HG02885 (cell line): ENCODE data around the gene PAXIP1.
A peak's percentile ranks its signal among the peaks of the same experiment; 100 is the strongest.

ENCODE experiments used
- ATAC-seq: cut with Tn5 transposase; IDR thresholded peaks from one replicate; pipeline ENCODE4 v1.9.1; 2021; ENCODE audit warnings: mild to moderate bottlenecking; ENCODE audit not compliant: unreplicated experiment, poor library complexity

PAXIP1 gene

GRCh38 chr7:154913638-154914307, 89.2 kb downstream of the PAXIP1 start:
- ATAC-seq = peak; percentile 99

- ATAC-seq = no peak
Observed at GRCh38 chr7:154912871-154913637, 89.9 kb downstream of the PAXIP1 start.

- no peak for ATAC-seq
Observed at GRCh38 chr7:154911862-154912455, 91.0 kb downstream of the PAXIP1 start.

- ATAC-seq = no peak
Observed at GRCh38 chr7:154911411-154911810, 91.5 kb downstream of the PAXIP1 start.

GRCh38 chr7:154910977-154911376, 91.9 kb downstream of the PAXIP1 start:
- ATAC-seq = no peak

DNA sequence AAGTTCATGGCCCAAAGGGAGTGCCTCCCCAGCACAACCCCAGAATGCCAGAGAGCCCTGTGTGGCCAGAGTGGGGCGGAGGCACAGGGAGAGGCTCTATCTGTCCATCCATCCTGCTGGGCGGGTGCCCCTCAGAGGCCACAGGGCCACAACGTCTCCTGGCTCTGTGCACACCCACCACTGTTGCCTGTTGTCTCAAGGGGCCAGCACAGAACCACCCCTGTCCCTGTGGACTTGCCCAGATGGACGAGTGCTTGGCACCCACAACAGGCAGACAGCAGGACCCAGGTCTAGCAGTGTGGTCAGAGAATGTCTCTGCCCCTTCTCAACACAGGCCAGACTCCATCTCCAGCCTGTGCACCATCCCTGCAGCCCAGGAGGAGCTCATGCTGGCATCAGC, 92.8 kb downstream of the PAXIP1 start:
- no peak for ATAC-seq

DNA sequence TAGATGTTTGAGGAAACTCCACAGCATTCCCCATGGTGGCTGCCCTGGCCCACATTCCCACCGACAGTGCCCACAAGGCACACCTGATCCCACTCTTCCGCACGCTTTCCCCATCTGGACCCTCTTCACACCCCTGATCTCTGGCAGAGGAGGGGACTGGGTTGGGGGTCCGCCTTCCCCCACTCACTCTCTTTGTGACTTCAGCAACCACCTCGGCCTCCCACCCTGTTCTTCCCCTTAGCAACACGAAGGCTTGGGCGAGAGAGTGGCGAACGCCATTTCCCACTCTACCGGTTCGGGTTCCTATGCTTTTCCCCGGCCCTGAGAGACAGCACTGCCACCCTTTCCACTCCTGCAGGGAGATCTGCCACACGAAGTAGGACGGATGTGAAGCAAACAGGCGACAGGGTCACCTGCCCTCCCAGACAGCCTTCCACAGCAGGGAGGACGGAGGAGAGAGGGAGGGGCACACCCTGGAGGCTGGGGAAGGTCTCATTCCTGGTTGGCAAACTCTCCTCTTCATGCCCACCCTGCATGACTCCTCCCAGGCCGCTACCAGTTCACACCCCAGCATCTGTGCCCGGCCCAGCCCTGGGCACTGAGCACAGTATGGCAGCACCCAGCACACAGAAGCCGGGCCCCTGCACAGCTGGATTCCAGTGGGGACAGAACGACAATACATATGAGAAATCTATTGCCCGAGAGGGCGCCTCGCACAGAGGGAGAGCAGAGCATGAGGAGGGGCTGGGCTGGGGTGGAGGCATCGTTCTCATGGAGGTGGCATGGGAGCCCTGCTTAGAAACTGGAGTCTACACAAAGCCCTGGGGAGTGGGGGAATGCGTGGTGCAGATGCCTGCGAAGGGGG, 93.5 kb downstream of the PAXIP1 start:
- no peak for ATAC-seq

DNA sequence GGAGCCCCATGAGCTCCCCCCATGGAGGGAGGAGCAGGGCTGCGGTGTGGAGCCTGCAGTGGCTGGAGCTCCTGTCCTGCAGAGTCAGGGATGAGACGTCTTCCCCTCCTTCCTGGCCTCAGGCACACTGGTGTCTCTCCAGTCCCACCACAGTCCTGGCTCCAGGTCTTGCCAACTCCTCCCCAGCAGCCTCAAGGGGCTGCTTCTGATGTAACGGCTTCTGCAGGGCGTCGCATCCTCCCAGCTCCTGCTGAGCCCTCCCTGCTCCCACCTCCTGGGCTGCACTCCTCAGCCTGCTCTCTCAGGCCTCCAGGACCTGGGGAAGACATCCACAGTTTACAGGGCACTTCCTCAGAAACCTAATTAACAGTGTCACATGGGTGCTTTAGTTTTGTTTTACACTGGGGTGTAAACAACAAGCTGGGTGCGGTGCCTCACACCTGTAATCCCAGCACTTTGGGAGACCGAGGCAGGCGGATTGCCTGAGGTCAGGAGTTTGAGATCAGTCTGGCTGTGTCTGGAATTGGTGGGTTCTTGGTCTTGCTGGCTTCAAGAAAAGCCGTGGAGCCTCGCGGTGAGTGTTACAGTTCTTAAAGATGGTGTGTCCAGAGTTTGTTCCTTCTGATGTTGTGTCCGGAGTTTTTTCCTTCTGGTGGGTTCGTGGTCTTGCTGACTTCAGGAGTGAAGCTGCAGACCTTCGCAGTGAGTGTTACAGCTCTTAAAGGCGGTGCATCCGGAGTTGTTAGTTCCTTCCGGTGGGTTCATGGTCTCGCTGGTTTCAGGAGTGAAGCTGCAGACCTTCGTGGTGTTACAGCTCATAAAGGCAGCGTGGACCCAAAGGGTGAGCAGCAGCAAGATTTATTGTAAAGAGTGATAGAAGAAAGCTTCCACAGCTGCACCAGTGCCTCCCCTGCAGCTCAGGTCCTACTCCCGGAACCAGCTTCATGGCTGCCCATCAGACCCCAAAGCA, 95.0 kb downstream of the PAXIP1 start:
- no peak for ATAC-seq

DNA sequence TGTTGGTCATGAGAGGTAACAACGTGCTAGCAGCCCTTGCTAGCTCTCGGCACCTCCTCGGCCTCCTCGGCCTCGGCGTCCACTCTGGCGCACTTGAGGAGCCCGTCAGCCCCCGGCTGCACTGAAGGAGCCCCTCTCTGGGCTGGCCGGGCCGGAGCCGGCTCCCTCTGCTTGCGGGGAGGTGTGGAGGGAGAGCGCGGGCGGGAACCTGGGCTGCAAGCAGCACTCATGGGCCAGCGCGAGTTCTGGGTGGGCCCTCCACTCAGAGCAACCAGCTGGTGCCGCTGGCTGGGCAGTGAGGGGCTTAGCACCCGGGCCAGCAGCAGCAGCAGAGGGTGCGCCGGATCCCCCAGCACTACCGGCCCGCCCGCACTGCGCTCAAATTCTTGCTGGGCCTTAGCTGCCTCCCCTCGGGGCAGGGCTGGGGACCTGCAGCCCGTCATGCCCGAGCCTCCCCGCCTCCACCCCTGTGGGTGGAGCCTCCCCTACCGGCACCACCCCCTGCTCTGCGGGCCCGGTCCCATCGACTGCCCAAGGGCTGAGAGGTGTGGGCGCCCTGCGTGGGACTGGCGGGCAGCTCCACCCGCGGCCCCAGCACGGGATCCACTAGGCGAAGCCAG, 96.1 kb downstream of the PAXIP1 start:
- ATAC-seq = no peak

DNA sequence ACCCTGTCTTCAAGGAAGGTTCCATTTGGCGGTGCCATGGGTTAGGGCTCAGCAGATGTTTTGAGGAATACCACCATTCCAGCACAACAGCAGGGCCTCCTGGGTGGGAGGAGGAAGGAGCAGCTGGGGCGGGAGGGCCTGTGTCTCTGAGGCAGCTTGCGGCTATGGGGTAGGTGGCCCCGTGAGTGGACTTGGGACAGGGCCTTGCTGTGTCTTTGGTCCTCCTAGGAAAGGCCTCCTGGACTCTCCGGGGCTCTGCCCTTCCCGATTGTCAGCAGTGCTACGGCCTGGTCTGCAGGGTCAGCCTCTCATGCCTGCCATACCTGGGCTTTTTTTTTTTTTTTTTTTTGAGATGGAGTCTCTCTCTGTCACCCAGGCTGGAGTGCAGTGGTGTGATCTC, 96.7 kb downstream of the PAXIP1 start:
- ATAC-seq = no peak

GRCh38 chr7:154905615-154906014, 97.3 kb downstream of the PAXIP1 start:
- ATAC-seq = no peak

DNA sequence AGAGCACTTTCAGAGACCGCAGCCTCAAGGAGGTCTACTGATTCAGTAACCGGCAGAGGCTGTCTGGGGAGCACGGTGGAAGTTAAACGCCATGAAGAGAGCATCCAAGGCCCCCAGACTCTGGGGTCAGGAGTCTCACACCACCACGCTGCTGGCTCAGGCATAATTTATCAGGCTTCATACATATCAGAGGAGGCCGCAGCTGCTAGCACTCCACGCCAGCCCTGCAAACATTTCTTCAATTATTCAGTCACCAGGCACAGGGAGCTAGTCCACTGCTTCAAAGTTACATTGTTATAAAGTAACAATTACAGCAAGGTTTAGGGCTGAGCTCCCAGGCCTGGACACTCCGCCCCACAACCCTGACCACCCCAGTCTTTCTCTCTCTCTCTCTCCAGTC, 97.8 kb downstream of the PAXIP1 start:
- no peak for ATAC-seq

DNA sequence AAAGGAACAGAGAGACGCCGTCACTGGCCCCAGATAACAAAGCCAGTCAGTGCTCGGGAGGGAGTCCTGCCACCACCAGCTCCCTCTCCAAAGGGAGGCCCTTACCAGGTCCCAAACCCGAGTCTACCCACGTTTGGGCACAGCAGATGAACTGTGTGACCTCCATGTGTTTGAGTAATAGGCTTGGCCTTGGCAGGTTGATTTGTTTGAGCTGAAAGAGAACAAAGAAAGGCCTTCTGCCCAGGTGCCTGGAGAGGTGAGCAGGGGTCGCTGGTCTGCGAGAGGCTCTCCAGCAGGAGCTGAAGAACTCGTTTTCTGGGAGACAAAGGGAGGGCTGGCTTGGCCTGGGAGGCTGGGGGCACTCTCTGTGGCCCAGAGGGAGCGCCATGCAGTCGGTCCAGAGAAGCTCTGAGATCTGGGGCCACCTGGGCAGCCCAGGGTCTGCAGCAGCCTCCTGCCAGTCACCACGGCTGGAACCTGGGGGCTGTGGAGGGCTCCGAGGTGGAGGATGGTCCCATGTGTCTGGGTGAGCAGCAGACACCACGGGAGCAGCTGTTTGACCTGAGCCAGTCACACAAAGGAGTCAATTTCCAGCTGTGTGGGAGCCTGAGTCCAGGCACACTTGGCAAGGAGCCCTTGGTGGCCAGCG, 99.7 kb downstream of the PAXIP1 start:
- no peak for ATAC-seq

- ATAC-seq = no peak
Observed at GRCh38 chr7:154902600-154903082, 100.3 kb downstream of the PAXIP1 start.

DNA sequence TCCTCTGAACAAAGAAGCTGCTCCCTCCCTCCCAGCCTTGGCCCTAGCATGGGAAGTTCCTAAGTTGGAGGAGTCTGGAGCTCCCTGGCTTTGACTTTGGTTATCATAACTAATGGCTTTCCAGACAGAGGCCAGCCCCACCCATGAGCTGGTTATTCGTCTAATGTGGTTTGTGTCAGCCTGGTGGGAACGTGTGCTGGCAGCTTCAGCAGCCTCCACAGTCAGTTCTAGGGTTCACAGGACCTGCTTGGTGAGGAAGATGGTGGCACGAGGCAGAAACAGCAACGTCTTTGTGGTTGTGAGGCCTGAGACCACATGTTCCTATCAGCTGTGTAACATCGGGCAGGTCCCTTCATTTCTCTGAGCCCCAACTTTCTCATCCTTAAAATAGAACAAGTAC, 103.1 kb downstream of the PAXIP1 start:
- no peak for ATAC-seq

DNA sequence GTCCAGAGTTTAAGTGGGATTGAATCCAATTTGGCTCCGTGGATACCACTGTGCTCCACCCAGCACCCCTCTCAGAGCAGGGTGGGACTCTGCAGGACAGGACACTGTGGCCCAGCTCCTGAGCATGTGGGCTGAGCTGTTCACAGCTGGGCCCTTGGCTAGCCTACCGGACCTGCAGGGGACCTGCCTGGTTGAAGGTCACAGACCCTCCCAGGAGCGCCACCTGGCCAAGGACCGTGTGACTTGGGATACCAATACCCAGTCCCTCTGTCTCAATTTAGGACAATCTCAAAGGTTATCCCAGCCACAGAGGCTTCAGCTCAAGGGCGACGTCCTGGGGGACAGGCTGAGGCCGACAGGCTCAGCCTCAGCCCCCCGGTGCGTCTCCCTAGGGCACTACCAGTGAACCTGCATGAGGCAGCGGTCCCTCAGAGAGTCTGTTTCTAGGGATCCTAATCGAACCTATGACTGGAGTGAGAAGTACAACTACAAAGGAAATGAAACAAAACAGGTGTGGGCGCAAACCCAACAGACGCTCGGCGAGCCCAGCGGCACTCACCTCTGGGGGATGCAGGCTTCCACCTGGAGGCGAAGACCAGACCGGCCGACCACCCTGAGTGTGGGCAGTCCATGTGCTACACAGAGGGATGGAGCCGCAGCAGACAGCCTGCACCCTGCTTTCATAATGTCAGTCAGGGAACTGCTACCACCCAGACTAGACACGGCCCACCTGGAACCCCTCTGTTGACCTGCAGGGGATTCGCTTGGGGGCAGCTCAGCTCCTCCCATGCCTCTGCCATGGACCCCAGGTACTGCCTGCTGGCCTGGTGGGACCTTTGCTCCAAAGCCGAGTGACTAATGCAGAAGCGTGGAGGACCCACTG, 103.7 kb downstream of the PAXIP1 start:
- no peak for ATAC-seq

DNA sequence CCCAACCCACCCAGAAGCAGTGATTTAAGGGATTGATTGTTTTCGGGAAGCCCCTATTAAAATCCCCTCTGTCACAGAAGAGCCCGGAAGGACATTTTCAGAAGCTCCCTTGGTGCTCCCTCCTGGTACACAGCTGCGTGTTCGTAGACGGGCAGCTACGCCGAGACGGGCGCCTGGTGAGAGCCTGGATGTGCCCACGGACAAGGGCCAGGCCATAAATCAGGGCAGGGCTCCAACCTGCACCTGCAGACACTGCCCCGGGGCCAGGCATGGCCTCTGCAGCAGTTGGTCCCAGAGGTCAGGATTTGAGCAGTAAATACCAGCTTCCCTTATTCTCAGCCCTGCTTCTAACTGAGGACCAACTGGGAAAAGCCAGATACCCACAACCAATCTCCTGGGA, 106.8 kb downstream of the PAXIP1 start:
- no peak for ATAC-seq
